Lung (tissue), 12 donors: ENCODE results near the gene GPM6B. TPM values are rescaled to one million over a fixed set of nuclear protein-coding genes. Genes with fewer than 3 reads are reported as not detected.

Experiments
- ATAC-seq: fragments of 200-7000 bp; cut with Tn5 transposase; one replicate; pipeline ENCODE4 v1.9.1; 2020; ENCODE audit warnings: moderate number of reproducible peaks; ENCODE audit not compliant: insufficient read depth, low FRiP score
- DNase-seq, 3 donors: peaks; one replicate each; pipeline ENCODE4 v3.0.0-alpha.2; 2013 to 2017
- H3K27ac ChIP-seq, 2 donors: one replicate each; pipeline ENCODE4 v1.5.1; 2013; ENCODE audit warnings: mild to moderate bottlenecking in 2 of 2, moderate library complexity in 2 of 2, control low read depth in 1 of 2, inconsistent platforms in 1 of 2, low read depth in 1 of 2, low read length in 1 of 2
- H3K27me3 ChIP-seq, 3 donors: one replicate each; pipeline ENCODE4 v1.5.1; 2013; ENCODE audit warnings: low read length in 2 of 3; ENCODE audit not compliant: control insufficient read depth in 3 of 3, insufficient read depth in 3 of 3
- H3K36me3 ChIP-seq, 4 donors: one replicate each; pipeline ENCODE4 v1.5.1; 2013; ENCODE audit warnings: low read length in 4 of 4, mild to moderate bottlenecking in 1 of 4, moderate library complexity in 1 of 4; ENCODE audit not compliant: control insufficient read depth in 4 of 4, insufficient read depth in 4 of 4
- H3K4me1 ChIP-seq, 5 donors: one replicate each; pipeline ENCODE4 v1.5.1; 2013; ENCODE audit warnings: low read length in 5 of 5, mild to moderate bottlenecking in 2 of 5, moderate library complexity in 1 of 5; ENCODE audit not compliant: control insufficient read depth in 5 of 5, insufficient read depth in 5 of 5
- H3K4me3 ChIP-seq: one replicate; pipeline ENCODE4 v1.5.1; 2013; ENCODE audit warnings: mild to moderate bottlenecking, control low read depth, moderate library complexity
- H3K9ac ChIP-seq, 2 donors: one replicate each; pipeline ENCODE4 v1.5.1; 2013; ENCODE audit warnings: low read length in 2 of 2, control low read depth in 1 of 2; ENCODE audit not compliant: insufficient read depth in 1 of 2
- H3K9me3 ChIP-seq, 4 donors: one replicate each; pipeline ENCODE4 v1.5.1; 2013; ENCODE audit warnings: low read length in 3 of 4, mild to moderate bottlenecking in 1 of 4, moderate library complexity in 1 of 4; ENCODE audit not compliant: control insufficient read depth in 4 of 4, insufficient read depth in 3 of 4
- CTCF ChIP-seq: IDR thresholded peaks from 2 replicates; pipeline ENCODE4 v1.5.1; 2012; ENCODE audit warnings: mild to moderate bottlenecking; ENCODE audit errors: control extremely low read depth, extremely low read depth
- WGBS, 2 donors: extraction: QIAGEN DNeasy Blood & Tissue Kit; methylation state at CpG; one replicate each; pipeline ENCODE4 v1.1.7; 2013; 5-methylcytosine and 5-hydroxymethylcytosine counted together
- polyA plus RNA-seq, 2 donors: library from polyadenylated mRNA; stranded (reverse); fragments of 200-250 nt; gene quantifications; one replicate each; pipeline ENCODE4 v1.2.1, GENCODE V29; 2013
- total RNA-seq, 2 donors: library from RNA; depleted of rRNA in 1 of 2; stranded (reverse); fragments of >200 nt in 1 of 2; gene quantifications; one replicate each; pipeline ENCODE4 v1.2.1, GENCODE V29; 2014 to 2021
- donor health status: control.
- donor health status: control.
- donor health status: Bipolar disorder and iron deficiency.
- donor health status: healthy.
- donor health status: DM: yes; HTN: yes; CAD: no.

GPM6B gene
- total and polyA plus RNA-seq, 4 donors: 3.9 to 18.0 (median 9.5) TPM

- Histone ChIP-seq H3K9ac (no peak overlapping the region), H3K27ac (no peak overlapping the region), H3K36me3 (no peaks in the 10 kb centered on the region), H3K4me3 (no peak overlapping the region), H3K4me1 (peaks cover 0 to 1% (median 0%) of the 10 kb centered on the region in 5 donors), H3K9me3 (peaks cover 0 to 5% (median 0%) of the 10 kb centered on the region in 4 donors), H3K27me3 (peaks cover 0 to 66% (median 13%) of the 10 kb centered on the region in 3 donors)
- 90 to 96% methylated on average over 8 to 9 of the region's 9 CpGs for WGBS, 2 donors
- no peak for TF ChIP-seq CTCF
- no peak for DNase-seq
- no peak for ATAC-seq
Measured at GRCh38 chrX:13827298-13828090, 10.6 kb upstream of the GPM6B start.

GRCh38 chrX:13826770-13827169 is 9.9 kb upstream of the GPM6B start:
- no peak for DNase-seq
- 90 to 91% methylated on average over 5 of the region's 5 CpGs for WGBS, 2 donors
- H3K9ac ChIP-seq: no peak overlapping the region
- H3K4me3 ChIP-seq: no peak overlapping the region
- H3K36me3 ChIP-seq: no peaks in the 10 kb centered on the region
- H3K9me3 ChIP-seq: peaks cover 0 to 5% (median 0%) of the 10 kb centered on the region in 4 donors
- no peak overlapping the region for H3K27ac ChIP-seq
- H3K27me3 ChIP-seq: peaks cover 0 to 63% (median 14%) of the 10 kb centered on the region in 3 donors
- peaks cover 0 to 1% (median 0%) of the 10 kb centered on the region in 5 donors for H3K4me1 ChIP-seq
- ATAC-seq: no peak
- TF ChIP-seq CTCF: no peak

- 71 to 76% methylated on average over 6 of the region's 6 CpGs for WGBS, 2 donors
- Histone ChIP-seq H3K9me3 (peaks cover 0 to 2% (median 0%) of the 10 kb centered on the region in 4 donors), H3K27ac (no peak overlapping the region), H3K4me1 (peaks cover 0 to 1% (median 0%) of the 10 kb centered on the region in 5 donors), H3K9ac (no peak overlapping the region), H3K4me3 (no peak overlapping the region), H3K36me3 (no peaks in the 10 kb centered on the region), H3K27me3 (peaks cover 0 to 61% (median 14%) of the 10 kb centered on the region in 3 donors)
- no peak for ATAC-seq
- DNase-seq: peak in 2 of 3 donors; percentile 17 to 30
- TF ChIP-seq CTCF: no peak
Measured at GRCh38 chrX:13825178-13825762, 8.4 kb upstream of the GPM6B start.
